ENCODE measurements around the gene CHP1. TPM values are rescaled to one million over a fixed set of nuclear protein-coding genes. Genes with fewer than 3 reads are reported as not detected.
A peak's percentile ranks its signal among the peaks of the same experiment; 100 is the strongest.
"Not testable (repeated sequence)": the region's sequence is repeated elsewhere in the genome, so short reads cannot be mapped to it uniquely, and the experiment has no call there.

The CHP1 gene
- polyA plus RNA-seq, 1 donor, result 55.8 TPM

DNA sequence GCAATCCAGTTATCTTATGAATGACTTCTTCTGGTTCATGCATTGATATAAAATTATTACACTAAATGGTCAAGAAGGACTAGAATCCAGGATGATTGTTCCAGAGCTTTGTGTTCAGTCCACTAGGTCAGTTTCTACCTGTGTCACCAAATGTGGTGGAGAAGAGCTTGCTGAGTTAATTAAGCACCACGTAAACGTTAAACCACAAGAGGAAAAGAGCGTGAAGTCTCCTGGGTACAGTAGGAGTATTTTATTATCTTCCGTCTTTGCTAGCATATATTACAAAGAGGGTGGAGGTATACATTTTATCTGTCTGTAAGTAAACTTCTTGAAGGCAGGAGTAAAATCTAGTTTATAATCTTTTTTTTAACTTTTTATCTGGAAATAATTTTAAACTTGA lies 23.5 kb downstream of the CHP1 start:
- WGBS (ENCODE audit: insufficient coverage, low lambda C conversion rate), result 92% methylated on average over 4 of the region's 4 CpGs
- Histone ChIP-seq H3K9me3 (ENCODE audit: control insufficient read depth, low read depth, low read length) (no peaks in the 10 kb centered on the region), H3K36me3 (ENCODE audit: control insufficient read depth, insufficient read depth, low read length) (peaks cover 6% of the 10 kb centered on the region), H3K27ac (ENCODE audit: low read length) (no peak overlapping the region), H3K4me3 (ENCODE audit: low read length) (no peak overlapping the region), H3K4me1 (ENCODE audit: control insufficient read depth, insufficient read depth, low read length) (peaks cover 20% of the 10 kb centered on the region), H3K27me3 (ENCODE audit: control insufficient read depth, insufficient read depth, low read length) (no peaks in the 10 kb centered on the region)
- DNase-seq, result no peak

DNA sequence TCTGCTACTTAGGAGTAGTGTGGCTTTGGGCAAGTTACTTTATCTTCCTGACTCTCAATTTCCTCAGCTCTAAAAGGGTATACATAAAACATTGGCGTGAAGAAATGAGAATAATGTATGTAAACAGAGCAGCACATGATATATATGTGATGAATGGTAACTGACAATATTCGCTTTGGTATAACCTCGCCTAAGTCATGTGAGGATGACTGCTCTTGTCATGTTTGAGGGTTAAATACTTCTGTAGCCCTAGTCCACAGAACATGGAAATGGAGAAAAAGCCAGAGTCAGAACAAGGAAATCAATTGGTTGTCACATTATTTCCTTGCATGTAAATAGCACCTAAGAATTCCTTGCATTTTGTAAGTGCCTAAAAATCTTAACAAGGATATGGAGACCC lies 25.0 kb downstream of the CHP1 start:
- peak overlapping the region; percentile 37 for H3K27ac ChIP-seq (ENCODE audit: low read length)
- H3K9me3 ChIP-seq (ENCODE audit: control insufficient read depth, low read depth, low read length), result no peaks in the 10 kb centered on the region

DNA sequence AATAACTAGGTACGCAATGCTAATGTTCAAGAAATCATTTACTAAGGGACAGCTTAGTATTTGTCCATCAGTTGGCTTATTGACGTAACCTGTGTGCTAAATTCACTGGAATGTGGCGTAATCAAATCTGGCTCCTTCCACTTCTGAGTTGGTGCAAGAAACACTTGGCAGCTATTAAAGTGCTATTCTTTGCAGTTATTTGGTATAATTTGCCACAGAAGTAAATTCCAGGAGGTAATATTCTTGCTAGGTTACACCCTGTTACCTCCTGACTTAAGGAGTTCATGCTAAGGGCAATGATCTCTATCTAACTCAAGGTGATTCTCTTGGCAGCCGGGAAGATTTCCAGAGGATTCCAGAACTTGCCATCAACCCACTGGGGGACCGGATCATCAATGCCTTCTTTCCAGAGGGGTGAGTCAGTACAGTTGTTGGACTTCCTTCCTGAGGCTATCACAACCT lies 25.5 kb downstream of the CHP1 start:
- no peaks in the 10 kb centered on the region for H3K9me3 ChIP-seq (ENCODE audit: control insufficient read depth, low read depth, low read length)
- H3K27ac ChIP-seq (ENCODE audit: low read length), result peak overlapping the region; percentile 68
- DNase-seq, result peak; percentile 36 to 46
- H3K4me1 ChIP-seq (ENCODE audit: control insufficient read depth, insufficient read depth, low read length), result peaks cover 33% of the 10 kb centered on the region
- H3K27me3 ChIP-seq (ENCODE audit: control insufficient read depth, insufficient read depth, low read length), result no peaks in the 10 kb centered on the region
- WGBS (ENCODE audit: insufficient coverage, low lambda C conversion rate), result 57% methylated on average over 1 of the region's 5 CpGs
- no peak overlapping the region for H3K4me3 ChIP-seq (ENCODE audit: low read length)
- H3K36me3 ChIP-seq (ENCODE audit: control insufficient read depth, insufficient read depth, low read length), result peaks cover 4% of the 10 kb centered on the region

More for the DNA sequence above, 25.0 kb downstream of the CHP1 start:
- DNase-seq, result no peak
- peaks cover 6% of the 10 kb centered on the region for H3K36me3 ChIP-seq (ENCODE audit: control insufficient read depth, insufficient read depth, low read length)
- H3K27me3 ChIP-seq (ENCODE audit: control insufficient read depth, insufficient read depth, low read length), result no peaks in the 10 kb centered on the region
- 100% methylated on average over 1 of the region's 3 CpGs for WGBS (ENCODE audit: insufficient coverage, low lambda C conversion rate)
- no peak overlapping the region for H3K4me3 ChIP-seq (ENCODE audit: low read length)
- peaks cover 33% of the 10 kb centered on the region for H3K4me1 ChIP-seq (ENCODE audit: control insufficient read depth, insufficient read depth, low read length)

DNA sequence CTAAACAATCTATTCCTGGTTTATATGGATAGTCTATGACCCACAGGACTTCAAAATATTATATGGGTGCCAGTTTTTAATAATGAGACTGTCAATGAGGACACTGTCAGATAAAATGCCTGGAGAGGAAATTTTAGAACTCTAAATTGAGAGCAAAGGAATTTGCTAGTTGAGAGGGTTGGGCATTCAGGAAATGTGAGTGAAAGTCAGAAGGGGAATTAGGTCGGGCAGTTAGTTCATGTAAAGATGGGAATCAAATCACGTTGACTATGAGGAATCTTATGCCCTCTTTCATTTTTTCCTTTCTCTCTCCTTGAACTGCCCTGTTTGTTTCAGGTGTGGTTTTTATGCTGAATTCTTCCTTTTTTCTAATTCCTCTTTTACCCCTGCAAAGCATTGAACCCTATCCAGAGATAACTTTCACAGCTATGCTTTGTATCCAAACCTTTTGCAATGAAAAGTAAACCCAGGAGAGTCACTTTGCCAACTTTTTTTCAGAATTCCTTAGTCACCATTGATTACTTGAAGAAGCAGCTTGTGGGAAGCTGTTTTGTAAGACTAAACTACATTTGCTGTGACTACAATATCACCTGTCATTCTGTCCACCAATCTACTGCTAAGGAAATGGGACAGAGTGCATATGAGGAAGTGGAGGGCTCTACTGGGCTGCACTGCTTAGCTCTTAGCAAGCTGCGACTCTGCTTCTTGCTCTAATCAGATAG lies 27.8 kb downstream of the CHP1 start:
- Histone ChIP-seq H3K4me1 (ENCODE audit: control insufficient read depth, insufficient read depth, low read length) (peaks cover 33% of the 10 kb centered on the region), H3K27me3 (ENCODE audit: control insufficient read depth, insufficient read depth, low read length) (no peaks in the 10 kb centered on the region), H3K27ac (ENCODE audit: low read length) (peak overlapping the region; percentile 83), H3K9me3 (ENCODE audit: control insufficient read depth, low read depth, low read length) (no peaks in the 10 kb centered on the region), H3K4me3 (ENCODE audit: low read length) (no peak overlapping the region), H3K36me3 (ENCODE audit: control insufficient read depth, insufficient read depth, low read length) (peaks cover 12% of the 10 kb centered on the region)
- WGBS (ENCODE audit: insufficient coverage, low lambda C conversion rate), result 26% methylated on average over 3 of the region's 3 CpGs
- DNase-seq, result peak; percentile 61 to 74

- H3K9me3 ChIP-seq (ENCODE audit: control insufficient read depth, low read depth, low read length), result no peaks in the 10 kb centered on the region
- no peak overlapping the region for H3K4me3 ChIP-seq (ENCODE audit: low read length)
- DNase-seq, result peak; percentile 54 to 72
- WGBS (ENCODE audit: insufficient coverage, low lambda C conversion rate), result 58% methylated on average over 2 of the region's 12 CpGs
- no peaks in the 10 kb centered on the region for H3K27me3 ChIP-seq (ENCODE audit: control insufficient read depth, insufficient read depth, low read length)
- peaks cover 33% of the 10 kb centered on the region for H3K4me1 ChIP-seq (ENCODE audit: control insufficient read depth, insufficient read depth, low read length)
- H3K36me3 ChIP-seq (ENCODE audit: control insufficient read depth, insufficient read depth, low read length), result peaks cover 14% of the 10 kb centered on the region
- H3K27ac ChIP-seq (ENCODE audit: low read length), result peak overlapping the region; percentile 83
Observed at GRCh38 chr15:41259546-41260189, 28.6 kb downstream of the CHP1 start.

DNA sequence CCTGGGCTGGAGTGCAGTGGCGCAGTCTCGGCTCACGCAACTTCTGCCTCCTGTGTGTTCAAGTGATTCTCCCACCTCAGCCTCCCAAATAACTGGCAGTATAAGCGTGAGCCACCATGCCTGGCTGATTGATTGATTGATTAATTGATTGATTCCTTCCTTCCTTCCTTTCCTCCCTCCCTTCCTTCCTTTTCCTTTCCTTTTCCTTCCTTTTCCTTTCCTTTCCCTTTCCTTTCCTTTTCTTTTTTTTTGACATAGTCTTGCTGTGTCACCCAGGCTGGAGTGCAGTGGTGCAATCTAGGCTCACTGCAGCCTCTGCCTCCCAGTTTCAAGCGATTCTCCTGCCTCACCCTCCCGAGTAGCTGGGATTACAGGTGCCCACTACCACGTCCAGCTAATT lies 29.9 kb downstream of the CHP1 start:
- peaks cover 30% of the 10 kb centered on the region for H3K4me1 ChIP-seq (ENCODE audit: control insufficient read depth, insufficient read depth, low read length)
- H3K36me3 ChIP-seq (ENCODE audit: control insufficient read depth, insufficient read depth, low read length), result peaks cover 17% of the 10 kb centered on the region
- H3K27me3 ChIP-seq (ENCODE audit: control insufficient read depth, insufficient read depth, low read length); H3K4me3 ChIP-seq (ENCODE audit: low read length); DNase-seq; H3K27ac ChIP-seq (ENCODE audit: low read length); H3K9me3 ChIP-seq (ENCODE audit: control insufficient read depth, low read depth, low read length): not testable (repeated sequence)
- WGBS (ENCODE audit: insufficient coverage, low lambda C conversion rate), result 89% methylated on average over 1 of the region's 7 CpGs

GRCh38 chr15:41262571-41262970 lies 31.5 kb downstream of the CHP1 start:
- peaks cover 24% of the 10 kb centered on the region for H3K36me3 ChIP-seq (ENCODE audit: control insufficient read depth, insufficient read depth, low read length)
- H3K9me3 ChIP-seq (ENCODE audit: control insufficient read depth, low read depth, low read length), result no peaks in the 10 kb centered on the region
- peaks cover 27% of the 10 kb centered on the region for H3K4me1 ChIP-seq (ENCODE audit: control insufficient read depth, insufficient read depth, low read length)
- no peak for DNase-seq
- no peaks in the 10 kb centered on the region for H3K27me3 ChIP-seq (ENCODE audit: control insufficient read depth, insufficient read depth, low read length)
- no peak overlapping the region for H3K4me3 ChIP-seq (ENCODE audit: low read length)
- H3K27ac ChIP-seq (ENCODE audit: low read length), result no peak overlapping the region
- no CpG with 5 or more reads among the region's 8 CpGs for WGBS (ENCODE audit: insufficient coverage, low lambda C conversion rate)

GRCh38 chr15:41263891-41264351 lies 32.9 kb downstream of the CHP1 start:
- no peaks in the 10 kb centered on the region for H3K27me3 ChIP-seq (ENCODE audit: control insufficient read depth, insufficient read depth, low read length)
- H3K4me3 ChIP-seq (ENCODE audit: low read length), result no peak overlapping the region
- peaks cover 24% of the 10 kb centered on the region for H3K36me3 ChIP-seq (ENCODE audit: control insufficient read depth, insufficient read depth, low read length)
- WGBS (ENCODE audit: insufficient coverage, low lambda C conversion rate), result 52% methylated on average over 3 of the region's 6 CpGs
- no peaks in the 10 kb centered on the region for H3K9me3 ChIP-seq (ENCODE audit: control insufficient read depth, low read depth, low read length)
- DNase-seq, result peak in 1 of 2 donors; percentile 14
- H3K4me1 ChIP-seq (ENCODE audit: control insufficient read depth, insufficient read depth, low read length), result peaks cover 19% of the 10 kb centered on the region
- H3K27ac ChIP-seq (ENCODE audit: low read length), result no peak overlapping the region

DNA sequence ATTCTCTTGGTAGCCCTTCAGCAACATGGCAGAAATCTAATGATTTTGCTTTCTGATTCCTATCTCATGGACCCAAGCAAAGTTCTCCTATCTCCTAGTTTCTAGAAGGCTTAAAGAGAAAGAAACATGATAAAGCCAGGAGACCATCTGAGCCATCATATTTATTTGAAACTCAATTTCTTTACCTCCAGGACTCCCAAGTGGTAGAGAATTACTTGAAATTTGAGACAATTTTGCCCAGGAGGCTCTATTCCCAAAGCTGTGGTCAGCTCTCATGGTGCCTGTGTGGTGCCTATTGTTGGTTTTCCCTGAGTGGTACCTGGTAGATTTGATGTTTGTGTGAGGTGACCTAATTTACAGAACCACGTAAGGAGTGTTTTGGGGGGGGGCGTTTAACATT lies 38.8 kb downstream of the CHP1 start:
- Histone ChIP-seq H3K9me3 (ENCODE audit: control insufficient read depth, low read depth, low read length) (no peaks in the 10 kb centered on the region), H3K4me3 (ENCODE audit: low read length) (no peak overlapping the region), H3K27ac (ENCODE audit: low read length) (no peak overlapping the region), H3K27me3 (ENCODE audit: control insufficient read depth, insufficient read depth, low read length) (no peaks in the 10 kb centered on the region), H3K4me1 (ENCODE audit: control insufficient read depth, insufficient read depth, low read length) (no peaks in the 10 kb centered on the region), H3K36me3 (ENCODE audit: control insufficient read depth, insufficient read depth, low read length) (peaks cover 42% of the 10 kb centered on the region)
- WGBS (ENCODE audit: insufficient coverage, low lambda C conversion rate), result 100% methylated on average over 2 of the region's 2 CpGs
- DNase-seq, result no peak

DNA sequence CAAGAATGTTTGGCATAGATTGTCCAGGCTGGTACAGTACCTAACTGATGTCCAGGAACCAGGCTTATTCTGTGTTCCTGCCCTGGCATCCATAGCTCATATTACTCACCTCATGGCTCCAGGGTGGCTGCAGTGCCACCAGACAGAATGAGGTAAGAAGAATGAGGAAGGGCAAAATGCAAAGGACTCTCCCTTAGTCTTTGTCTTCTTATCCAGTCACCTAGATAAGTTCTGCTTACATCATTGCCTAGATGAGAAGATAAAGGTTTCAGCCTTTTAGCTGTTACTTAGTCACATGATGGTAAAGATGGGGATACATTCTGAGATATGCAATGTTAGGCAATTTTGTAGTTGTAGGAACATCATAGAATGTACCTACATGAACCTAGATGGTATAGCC lies 45.8 kb downstream of the CHP1 start:
- no peaks in the 10 kb centered on the region for H3K9me3 ChIP-seq (ENCODE audit: control insufficient read depth, low read depth, low read length)
- peaks cover 42% of the 10 kb centered on the region for H3K36me3 ChIP-seq (ENCODE audit: control insufficient read depth, insufficient read depth, low read length)
- H3K27me3 ChIP-seq (ENCODE audit: control insufficient read depth, insufficient read depth, low read length), result no peaks in the 10 kb centered on the region
- no peak overlapping the region for H3K4me3 ChIP-seq (ENCODE audit: low read length)
- H3K4me1 ChIP-seq (ENCODE audit: control insufficient read depth, insufficient read depth, low read length), result peaks cover 6% of the 10 kb centered on the region
- no peak for DNase-seq
- no peak overlapping the region for H3K27ac ChIP-seq (ENCODE audit: low read length)
